Loucy (cell line): ENCODE results near the gene ZNF784.

ENCODE experiments used
- H2AFZ ChIP-seq: fragments of 200-600 bp; sonication (generic); 2 replicates; pipeline ENCODE4 v1.6.0; 2016; ENCODE audit warnings: antibody characterized with exemption, mild to moderate bottlenecking, low read length, moderate library complexity
- H3F3A ChIP-seq: fragments of 200-600 bp; 2 replicates; pipeline ENCODE4 v1.6.0; 2016; ENCODE audit warnings: antibody characterized with exemption, low read depth, mild to moderate bottlenecking
- H3K27me3 ChIP-seq: fragments of 200-600 bp; sonication (generic); 2 replicates; pipeline ENCODE4 v1.6.1; 2014; ENCODE audit warnings: low read length, mild to moderate bottlenecking; ENCODE audit not compliant: insufficient read depth, poor library complexity, severe bottlenecking
- H3K36me3 ChIP-seq: fragments of 200-600 bp; sonication (generic); 2 replicates; pipeline ENCODE4 v1.6.1; 2016; ENCODE audit warnings: low read length; ENCODE audit not compliant: insufficient read depth
- H3K4me1 ChIP-seq: fragments of 200-600 bp; sonication (generic); 2 replicates; pipeline ENCODE4 v1.5.1; 2014; ENCODE audit warnings: low read length, mild to moderate bottlenecking; ENCODE audit not compliant: insufficient read depth, poor library complexity, severe bottlenecking
- H3K4me2 ChIP-seq: fragments of 200-600 bp; sonication (generic); 2 replicates; pipeline ENCODE4 v1.6.0; 2014; ENCODE audit warnings: antibody characterized with exemption, low read length, low read depth, mild to moderate bottlenecking; ENCODE audit not compliant: poor library complexity, severe bottlenecking
- H3K4me3 ChIP-seq: fragments of 200-600 bp; sonication (generic); 2 replicates; pipeline ENCODE4 v1.5.1; 2014; ENCODE audit warnings: low read length, mild to moderate bottlenecking, mixed read lengths; ENCODE audit not compliant: poor library complexity, severe bottlenecking
- H3K79me2 ChIP-seq: fragments of 200-600 bp; sonication (generic); 2 replicates; pipeline ENCODE4 v1.6.1; 2014; ENCODE audit warnings: low read length; ENCODE audit not compliant: insufficient read depth
- H3K9ac ChIP-seq: fragments of 200-600 bp; sonication (generic); 2 replicates; pipeline ENCODE4 v1.6.0; 2014; ENCODE audit warnings: mild to moderate bottlenecking, low read depth, low read length, moderate library complexity; ENCODE audit not compliant: poor library complexity, severe bottlenecking
- H3K9me2 ChIP-seq: fragments of 200-600 bp; sonication (generic); replicated peaks from 2 replicates; pipeline ENCODE4 v1.6.1; 2016; ENCODE audit warnings: low read depth, low read length, mixed read lengths
- H3K9me3 ChIP-seq: fragments of 200-600 bp; sonication (generic); 2 replicates; pipeline ENCODE4 v1.6.1; 2014; ENCODE audit warnings: mild to moderate bottlenecking, antibody characterized with exemption, low read length, low read depth; ENCODE audit not compliant: insufficient read depth
- H4K20me1 ChIP-seq: fragments of 200-600 bp; sonication (generic); 2 replicates; pipeline ENCODE4 v1.6.0; 2014; ENCODE audit warnings: antibody characterized with exemption, low read length, mild to moderate bottlenecking; ENCODE audit not compliant: insufficient read depth, poor library complexity, severe bottlenecking
- EZH2phosphoT487 ChIP-seq: fragments of 200-600 bp; IDR thresholded peaks from 2 replicates; pipeline ENCODE4 v1.6.1; 2018; ENCODE audit warnings: antibody characterized with exemption, mild to moderate bottlenecking, moderate library complexity, borderline replicate concordance
- TF ChIP-seq, protein P1 (sequence below): fragments of 200-600 bp; sonication (generic); conservative IDR thresholded peaks from 2 replicates; pipeline ENCODE4 v1.5.1; 2014; ENCODE audit warnings: mild to moderate bottlenecking, antibody characterized with exemption, low read length

ZNF784 gene

DNA sequence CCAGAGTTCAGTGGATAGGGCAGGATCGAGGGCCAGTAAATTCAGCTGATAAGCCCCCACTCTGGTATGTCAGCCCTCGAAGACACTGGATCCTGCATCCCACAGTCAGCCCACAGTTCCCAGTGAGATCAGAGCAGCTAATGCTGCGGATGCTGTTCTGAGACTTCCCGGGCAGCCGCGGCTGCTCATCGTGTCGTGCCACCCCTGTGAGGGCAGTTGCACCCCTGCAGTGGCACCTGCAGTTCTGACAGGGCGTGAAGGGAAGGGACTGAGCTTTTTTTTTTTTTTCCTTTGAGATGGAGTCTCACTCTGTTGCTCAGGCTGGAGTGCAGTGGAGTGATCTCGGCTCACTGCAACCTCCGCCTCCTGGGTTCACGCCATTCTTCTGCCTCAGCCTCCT lies 43.1 kb upstream of the ZNF784 start:
- Histone ChIP-seq H3K4me3 (no peak overlapping the region), H3K9ac (no peak overlapping the region), H3K4me2 (no peak overlapping the region), H4K20me1 (peaks cover 92% of the 10 kb centered on the region), H3F3A (no peaks in the 10 kb centered on the region), H3K9me3 (no peaks in the 10 kb centered on the region), H3K27me3 (no peaks in the 10 kb centered on the region), H3K4me1 (no peaks in the 10 kb centered on the region), H3K36me3 (peaks cover 90% of the 10 kb centered on the region), H2AFZ (no peak overlapping the region), H3K9me2 (no peaks in the 10 kb centered on the region), H3K79me2 (peaks cover 96% of the 10 kb centered on the region)
- TF ChIP-seq EZH2phosphoT487 = no peak
- TF ChIP-seq, protein P1, sequence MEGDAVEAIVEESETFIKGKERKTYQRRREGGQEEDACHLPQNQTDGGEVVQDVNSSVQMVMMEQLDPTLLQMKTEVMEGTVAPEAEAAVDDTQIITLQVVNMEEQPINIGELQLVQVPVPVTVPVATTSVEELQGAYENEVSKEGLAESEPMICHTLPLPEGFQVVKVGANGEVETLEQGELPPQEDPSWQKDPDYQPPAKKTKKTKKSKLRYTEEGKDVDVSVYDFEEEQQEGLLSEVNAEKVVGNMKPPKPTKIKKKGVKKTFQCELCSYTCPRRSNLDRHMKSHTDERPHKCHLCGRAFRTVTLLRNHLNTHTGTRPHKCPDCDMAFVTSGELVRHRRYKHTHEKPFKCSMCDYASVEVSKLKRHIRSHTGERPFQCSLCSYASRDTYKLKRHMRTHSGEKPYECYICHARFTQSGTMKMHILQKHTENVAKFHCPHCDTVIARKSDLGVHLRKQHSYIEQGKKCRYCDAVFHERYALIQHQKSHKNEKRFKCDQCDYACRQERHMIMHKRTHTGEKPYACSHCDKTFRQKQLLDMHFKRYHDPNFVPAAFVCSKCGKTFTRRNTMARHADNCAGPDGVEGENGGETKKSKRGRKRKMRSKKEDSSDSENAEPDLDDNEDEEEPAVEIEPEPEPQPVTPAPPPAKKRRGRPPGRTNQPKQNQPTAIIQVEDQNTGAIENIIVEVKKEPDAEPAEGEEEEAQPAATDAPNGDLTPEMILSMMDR = no peak

DNA sequence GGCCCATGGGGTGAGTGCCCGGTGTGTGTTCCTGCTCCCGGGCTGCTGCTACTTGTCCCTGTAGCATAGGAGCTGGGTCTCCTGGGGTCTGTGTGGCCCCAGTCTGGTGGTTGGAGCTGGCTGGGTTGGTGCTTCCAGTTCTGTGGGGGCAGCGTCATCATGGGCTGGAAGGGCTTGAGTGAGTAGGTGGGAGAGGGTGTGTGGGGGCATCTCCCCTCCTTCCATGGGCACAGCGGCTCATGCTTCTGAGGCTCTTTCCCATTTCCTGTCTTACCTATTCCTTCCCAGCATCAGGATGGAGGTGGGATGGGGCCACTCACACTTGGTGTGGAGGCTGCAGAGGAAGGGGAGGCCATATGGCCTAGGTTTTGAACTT lies 42.6 kb upstream of the ZNF784 start:
- Histone ChIP-seq H3K9me3 (no peaks in the 10 kb centered on the region), H3K4me2 (no peak overlapping the region), H3K9me2 (no peaks in the 10 kb centered on the region), H3K9ac (no peak overlapping the region), H3K36me3 (peaks cover 90% of the 10 kb centered on the region), H4K20me1 (peaks cover 92% of the 10 kb centered on the region), H2AFZ (no peak overlapping the region), H3K4me3 (no peak overlapping the region), H3K27me3 (no peaks in the 10 kb centered on the region), H3K79me2 (peaks cover 96% of the 10 kb centered on the region), H3F3A (no peaks in the 10 kb centered on the region), H3K4me1 (no peaks in the 10 kb centered on the region)
- TF ChIP-seq EZH2phosphoT487 = no peak
- TF ChIP-seq, protein P1 = no peak

DNA sequence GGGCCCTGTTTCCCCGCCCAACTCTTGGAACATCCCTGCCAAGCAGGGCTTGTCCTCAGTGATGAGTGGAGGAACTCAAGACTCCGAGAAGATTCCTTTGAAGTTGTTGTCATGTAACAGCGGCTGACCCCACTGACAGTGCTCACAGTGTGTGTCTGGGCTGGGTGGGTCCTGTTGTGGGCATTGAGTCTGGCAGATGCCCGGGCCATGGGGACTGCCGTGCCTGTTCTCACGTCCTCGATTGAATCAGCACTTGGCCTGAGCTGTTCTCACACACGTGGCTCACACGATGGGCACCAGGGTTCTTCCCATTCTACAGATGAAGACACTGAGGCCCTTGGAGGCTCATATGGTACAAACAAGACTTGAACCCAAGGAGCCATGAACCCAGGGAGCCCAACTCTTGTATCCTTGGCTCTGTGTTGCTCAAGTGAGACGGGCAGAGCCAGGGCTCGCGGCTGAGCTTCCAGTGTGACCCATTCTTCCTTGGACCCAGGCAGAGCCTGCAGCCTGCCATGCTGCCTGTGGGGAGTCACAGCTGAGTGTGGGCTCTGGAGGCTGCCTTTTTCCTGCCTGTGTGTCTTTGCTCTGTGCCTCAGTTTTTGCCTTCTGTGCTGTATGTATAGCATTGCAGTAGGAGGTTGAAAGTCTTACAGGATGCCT lies 42.1 kb upstream of the ZNF784 start:
- Histone ChIP-seq H3F3A (no peaks in the 10 kb centered on the region), H2AFZ (no peak overlapping the region), H3K27me3 (no peaks in the 10 kb centered on the region), H3K79me2 (peaks cover 96% of the 10 kb centered on the region), H3K4me1 (no peaks in the 10 kb centered on the region), H3K9ac (no peak overlapping the region), H3K36me3 (peaks cover 94% of the 10 kb centered on the region), H3K9me2 (no peaks in the 10 kb centered on the region), H4K20me1 (peaks cover 92% of the 10 kb centered on the region), H3K4me2 (no peak overlapping the region), H3K9me3 (no peaks in the 10 kb centered on the region), H3K4me3 (no peak overlapping the region)
- no peak for TF ChIP-seq EZH2phosphoT487
- TF ChIP-seq, protein P1 = no peak
